GM12874 (cell line): ENCODE measurements around the gene OR1C1.

Experiments
- CTCF ChIP-seq: IDR thresholded peaks from 2 replicates; pipeline ENCODE4 v1.5.1; 2011; ENCODE audit warnings: low read depth, mild to moderate bottlenecking, control low read depth, low read length, moderate library complexity; ENCODE audit not compliant: insufficient read depth

Gene OR1C1, protein sequence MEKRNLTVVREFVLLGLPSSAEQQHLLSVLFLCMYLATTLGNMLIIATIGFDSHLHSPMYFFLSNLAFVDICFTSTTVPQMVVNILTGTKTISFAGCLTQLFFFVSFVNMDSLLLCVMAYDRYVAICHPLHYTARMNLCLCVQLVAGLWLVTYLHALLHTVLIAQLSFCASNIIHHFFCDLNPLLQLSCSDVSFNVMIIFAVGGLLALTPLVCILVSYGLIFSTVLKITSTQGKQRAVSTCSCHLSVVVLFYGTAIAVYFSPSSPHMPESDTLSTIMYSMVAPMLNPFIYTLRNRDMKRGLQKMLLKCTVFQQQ

GRCh38 chr1:247760456-247760855 lies at the start of gene OR1C1:
Gene OR1C1 (minus strand): TSS chr1:247760556. CDS start chr1:247758406, 2,150 bp downstream.
- no peak for TF ChIP-seq CTCF

- no peak for TF ChIP-seq CTCF
Observed at GRCh38 chr1:247797518-247797917, 37.2 kb upstream of the OR1C1 start.

DNA sequence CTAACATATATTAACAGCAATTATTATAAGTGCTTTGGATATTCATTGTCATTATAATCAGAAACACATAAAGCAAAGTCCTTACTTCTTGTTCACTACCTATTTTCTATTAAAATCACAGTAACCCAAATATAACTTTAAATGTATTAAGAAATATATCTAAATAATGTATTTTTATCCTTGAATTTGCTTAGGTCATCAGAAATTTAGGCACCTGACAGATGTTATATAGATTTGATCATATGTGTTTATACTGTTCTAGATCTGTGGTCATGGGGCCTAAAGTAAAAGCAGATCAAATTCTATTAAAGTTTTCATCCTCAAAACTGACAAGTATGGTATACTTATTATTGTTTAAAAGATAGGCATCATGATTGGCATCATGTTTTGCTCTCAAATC lies 9.2 kb upstream of the OR1C1 start:
- TF ChIP-seq CTCF: no peak

DNA sequence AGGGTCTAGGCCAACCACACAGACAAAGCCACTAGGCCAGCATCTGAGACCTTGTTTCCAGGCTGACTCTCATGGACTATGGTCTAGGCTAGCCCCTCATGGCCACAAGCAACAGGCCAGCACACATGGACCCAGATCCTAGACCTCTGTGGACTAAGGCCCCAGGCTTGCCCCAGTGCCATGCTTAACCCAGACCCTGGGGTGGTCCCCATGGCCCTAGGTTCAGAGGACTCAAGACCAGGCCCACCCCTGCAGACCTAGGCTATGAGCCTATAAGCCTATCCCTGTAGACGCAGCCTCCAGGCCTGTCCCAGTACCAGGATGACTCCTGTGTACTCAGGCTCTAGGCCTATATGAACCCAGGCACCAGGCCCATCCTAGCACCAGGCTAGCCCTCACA lies 10.5 kb downstream of the OR1C1 start:
- no peak for TF ChIP-seq CTCF

- TF ChIP-seq CTCF: no peak
Observed at GRCh38 chr1:247748041-247748440, 12.3 kb downstream of the OR1C1 start, which contains the start of gene OR14A2. Gene OR14A2 (minus strand): TSS chr1:247748141.

GRCh38 chr1:247747616-247748015 lies 12.7 kb downstream of the OR1C1 start:
- TF ChIP-seq CTCF: no peak

DNA sequence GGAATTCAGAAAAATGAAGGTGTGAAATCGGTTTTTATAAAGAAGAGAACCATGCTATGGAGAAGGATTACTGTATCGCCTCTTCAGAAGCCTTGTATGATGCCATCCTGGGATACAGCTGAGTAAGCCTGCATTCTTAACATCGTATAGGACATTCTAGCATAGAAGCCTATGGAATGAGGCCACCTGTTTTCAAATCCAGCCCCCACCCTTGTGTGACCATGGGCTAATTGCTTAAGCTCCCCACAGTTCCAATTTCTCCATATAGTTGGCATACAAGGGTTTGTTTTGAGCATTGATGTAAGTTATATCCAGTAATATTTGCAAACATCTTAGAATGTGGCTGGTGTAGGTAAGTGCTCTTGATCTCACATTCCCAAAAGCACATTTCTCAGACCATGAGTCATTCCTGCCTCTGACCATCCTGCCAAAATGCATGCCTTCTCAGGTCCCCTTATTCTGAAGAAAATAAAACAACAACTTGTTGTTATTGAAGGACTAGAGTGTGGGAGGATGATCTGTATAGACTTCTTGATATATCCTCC lies 13.9 kb downstream of the OR1C1 start:
- TF ChIP-seq CTCF: no peak
